HFFc6 (cell line): Measurements from ENCODE around the gene PDPK1. TPM values are rescaled to one million over a fixed set of nuclear protein-coding genes. Genes with fewer than 3 reads are reported as not detected.

ENCODE experiments used
- DNase-seq: peaks from one replicate; pipeline ENCODE4 v3.0.0-alpha.2; 2018
- H3K27ac Mint-ChIP-seq: 2 replicates; pipeline ENCODE4 v1.8.0; 2020; ENCODE audit warnings: mild to moderate bottlenecking, mixed read lengths
- H3K27me3 Mint-ChIP-seq: 2 replicates; pipeline ENCODE4 v1.8.0; 2021; ENCODE audit warnings: mild to moderate bottlenecking, moderate library complexity, mixed read lengths; ENCODE audit not compliant: insufficient read depth
- H3K36me3 Mint-ChIP-seq: 2 replicates; pipeline ENCODE4 v1.8.0; 2021; ENCODE audit warnings: low read depth, mixed read lengths
- H3K4me1 Mint-ChIP-seq: 2 replicates; pipeline ENCODE4 v1.8.0; 2020; ENCODE audit warnings: low read depth, mixed read lengths
- H3K4me3 Mint-ChIP-seq: 2 replicates; pipeline ENCODE4 v1.8.0; 2020; ENCODE audit warnings: mild to moderate bottlenecking, moderate library complexity, mixed read lengths
- H3K9me3 Mint-ChIP-seq: 2 replicates; pipeline ENCODE4 v1.8.0; 2020; ENCODE audit warnings: mild to moderate bottlenecking, mixed read lengths
- total RNA-seq, 6 experiments: library from RNA; stranded (reverse); fragmentation: NEBNext Ultra II Directional; extraction: Animal tissue kit (Norgen Biotek cat#: 25700); gene quantifications; 2 replicates in 1 of 6; 3 replicates in 5 of 6; pipeline ENCODE4 v1.2.3, GENCODE V29; 2021
- TF ChIP-seq, protein P1 (sequence below): fragments of 200-600 bp; sonication (generic); IDR thresholded peaks from 2 replicates; pipeline ENCODE4 v1.5.0; 2021; ENCODE audit warnings: antibody characterized with exemption, mild to moderate bottlenecking

The PDPK1 gene
- total RNA-seq, 6 experiments from 2014 or later = 34.2 to 43.8 (median 37.0) TPM

GRCh38 chr16:2514333-2515179 is 23.3 kb upstream of the PDPK1 start:
- Mint-ChIP-seq H3K4me3 (peak overlapping the region; percentile 93), H3K4me1 (peaks cover 62% of the 10 kb centered on the region), H3K9me3 (no peaks in the 10 kb centered on the region), H3K27me3 (peaks cover 10% of the 10 kb centered on the region), H3K36me3 (peaks cover 23% of the 10 kb centered on the region), H3K27ac (peak overlapping the region; percentile 93)
- DNase-seq = no peak
- TF ChIP-seq, protein P1, sequence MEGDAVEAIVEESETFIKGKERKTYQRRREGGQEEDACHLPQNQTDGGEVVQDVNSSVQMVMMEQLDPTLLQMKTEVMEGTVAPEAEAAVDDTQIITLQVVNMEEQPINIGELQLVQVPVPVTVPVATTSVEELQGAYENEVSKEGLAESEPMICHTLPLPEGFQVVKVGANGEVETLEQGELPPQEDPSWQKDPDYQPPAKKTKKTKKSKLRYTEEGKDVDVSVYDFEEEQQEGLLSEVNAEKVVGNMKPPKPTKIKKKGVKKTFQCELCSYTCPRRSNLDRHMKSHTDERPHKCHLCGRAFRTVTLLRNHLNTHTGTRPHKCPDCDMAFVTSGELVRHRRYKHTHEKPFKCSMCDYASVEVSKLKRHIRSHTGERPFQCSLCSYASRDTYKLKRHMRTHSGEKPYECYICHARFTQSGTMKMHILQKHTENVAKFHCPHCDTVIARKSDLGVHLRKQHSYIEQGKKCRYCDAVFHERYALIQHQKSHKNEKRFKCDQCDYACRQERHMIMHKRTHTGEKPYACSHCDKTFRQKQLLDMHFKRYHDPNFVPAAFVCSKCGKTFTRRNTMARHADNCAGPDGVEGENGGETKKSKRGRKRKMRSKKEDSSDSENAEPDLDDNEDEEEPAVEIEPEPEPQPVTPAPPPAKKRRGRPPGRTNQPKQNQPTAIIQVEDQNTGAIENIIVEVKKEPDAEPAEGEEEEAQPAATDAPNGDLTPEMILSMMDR = no peak

GRCh38 chr16:2515180-2515851 is 22.5 kb upstream of the PDPK1 start:
- peaks cover 29% of the 10 kb centered on the region for H3K36me3 Mint-ChIP-seq
- H3K4me3 Mint-ChIP-seq = peak overlapping the region; percentile 93
- no peaks in the 10 kb centered on the region for H3K9me3 Mint-ChIP-seq
- peak overlapping the region; percentile 93 for H3K27ac Mint-ChIP-seq
- peaks cover 68% of the 10 kb centered on the region for H3K4me1 Mint-ChIP-seq
- no peak for DNase-seq
- TF ChIP-seq, protein P1 = no peak
- H3K27me3 Mint-ChIP-seq = peaks cover 14% of the 10 kb centered on the region

DNA sequence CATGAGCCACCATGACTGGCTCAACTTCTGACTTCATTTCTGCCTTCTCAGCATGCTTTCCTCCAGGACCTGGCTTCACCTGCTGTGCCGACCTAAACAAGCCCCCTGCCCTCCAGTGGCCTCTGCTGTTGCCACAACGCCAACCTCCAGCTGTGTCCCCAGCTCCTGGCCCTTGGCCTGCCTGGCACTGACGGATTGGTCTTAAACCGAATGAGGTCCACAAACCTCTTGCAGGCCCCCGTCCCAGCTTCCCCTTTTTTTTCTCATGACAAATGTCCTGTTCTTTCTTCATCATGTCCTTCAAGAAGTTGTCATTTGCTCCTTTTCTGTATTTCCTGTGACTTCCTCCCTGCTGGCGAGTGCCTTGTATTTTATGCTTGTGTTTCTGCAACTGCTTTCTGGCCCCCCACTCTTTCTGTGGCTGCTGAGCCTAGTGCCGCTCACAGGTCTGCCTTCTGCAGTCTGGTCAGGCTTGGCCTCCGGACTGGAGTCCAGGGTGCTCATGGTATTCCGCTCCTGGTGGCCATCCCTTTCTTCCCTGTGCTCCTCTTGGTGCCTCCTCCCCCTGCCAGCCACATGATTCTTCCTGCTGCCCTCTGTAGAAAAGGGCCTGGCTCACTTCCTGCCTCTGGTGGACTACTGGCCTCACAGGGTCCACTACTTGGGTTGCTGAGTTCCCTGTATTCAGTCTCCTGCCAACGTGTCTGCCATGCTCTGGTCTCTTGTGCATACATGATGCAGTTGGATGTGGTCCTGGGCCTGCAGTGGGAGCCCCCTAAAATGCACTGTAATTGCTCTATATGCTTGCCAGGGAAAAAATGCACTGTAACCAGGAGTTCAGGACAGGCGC is 21.2 kb upstream of the PDPK1 start:
- no peaks in the 10 kb centered on the region for H3K9me3 Mint-ChIP-seq
- H3K27me3 Mint-ChIP-seq = peaks cover 22% of the 10 kb centered on the region
- peaks cover 66% of the 10 kb centered on the region for H3K4me1 Mint-ChIP-seq
- TF ChIP-seq, protein P1 = no peak
- peak overlapping the region; percentile 93 for H3K4me3 Mint-ChIP-seq
- H3K27ac Mint-ChIP-seq = peak overlapping the region; percentile 78
- no peak for DNase-seq
- H3K36me3 Mint-ChIP-seq = peaks cover 34% of the 10 kb centered on the region

GRCh38 chr16:2517954-2518605 is 19.7 kb upstream of the PDPK1 start:
- H3K9me3 Mint-ChIP-seq = no peaks in the 10 kb centered on the region
- H3K27ac Mint-ChIP-seq = peak overlapping the region; percentile 18
- H3K4me3 Mint-ChIP-seq = peak overlapping the region; percentile 17; the same call in 1 of the 2 replicates
- peaks cover 53% of the 10 kb centered on the region for H3K4me1 Mint-ChIP-seq
- peaks cover 34% of the 10 kb centered on the region for H3K36me3 Mint-ChIP-seq
- peaks cover 26% of the 10 kb centered on the region for H3K27me3 Mint-ChIP-seq
- DNase-seq = no peak
- TF ChIP-seq, protein P1 = no peak
